HEK293 (cell line): ENCODE data around the gene PAM.

Experiments
- CTCF ChIA-PET: fragments of 350-600 bp; formaldehyde crosslinking; extraction: SDS; loops from one replicate; lab custom pipeline; 2021; ENCODE audit warnings: antibody characterized with exemption; lab: Yijun Ruan, JAX
- POLR2A ChIA-PET: fragments of 300-600 bp; formaldehyde crosslinking; extraction: SDS; loops from one replicate; lab custom pipeline; 2020; ENCODE audit warnings: antibody characterized with exemption, inconsistent platforms; lab: Yijun Ruan, JAX
- H3K27ac ChIP-seq: fragments of 200-500 bp; sonication (Bioruptor generic); 2 replicates; pipeline ENCODE4 v1.5.1; 2014; ENCODE audit warnings: low read depth, low read length, control low read depth, inconsistent platforms; ENCODE audit errors: extremely low read depth
- H3K36me3 ChIP-seq, 2 experiments: fragments of 200-500 bp in 1 of 2; sonication (Bioruptor generic) in 1 of 2; 1 replicate in 1 of 2; 2 replicates in 1 of 2; pipeline ENCODE4 v1.5.1; 2014 to 2017; ENCODE audit warnings: inconsistent platforms in 2 of 2, low read length in 2 of 2; ENCODE audit not compliant: control insufficient read depth in 2 of 2, insufficient read depth in 1 of 2
- H3K4me1 ChIP-seq: fragments of 200-500 bp; sonication (Bioruptor generic); 2 replicates; pipeline ENCODE4 v1.5.1; 2014; ENCODE audit warnings: mild to moderate bottlenecking, low read length, inconsistent platforms; ENCODE audit not compliant: control insufficient read depth, insufficient read depth
- H3K4me3 ChIP-seq: 2 replicates; pipeline ENCODE4 v1.5.1; 2011; ENCODE audit warnings: low read depth, mild to moderate bottlenecking, control low read depth, low read length, moderate library complexity
- H3K9me3 ChIP-seq: fragments of 200-500 bp; sonication (Bioruptor generic); 2 replicates; pipeline ENCODE4 v1.5.1; 2014; ENCODE audit warnings: low read depth, low read length, inconsistent platforms; ENCODE audit not compliant: control insufficient read depth, insufficient read depth
- OVOL3 ChIP-seq: fragments of 450-650 bp; formaldehyde crosslinking; IDR thresholded peaks from 2 replicates; pipeline ENCODE4 v1.5.1; 2016; ENCODE audit warnings: missing biosample characterization, missing genetic modification characterization
- REPIN1 ChIP-seq: fragments of 450-650 bp; formaldehyde crosslinking; IDR thresholded peaks from 2 replicates; pipeline ENCODE4 v1.5.1; 2017; ENCODE audit warnings: missing biosample characterization, missing genetic modification characterization, low read depth
- ZBTB1 ChIP-seq: fragments of 450-650 bp; formaldehyde crosslinking; IDR thresholded peaks from 2 replicates; pipeline ENCODE4 v1.5.1; 2016; ENCODE audit warnings: missing biosample characterization, missing genetic modification characterization
- ZFP69B ChIP-seq: fragments of 450-650 bp; formaldehyde crosslinking; IDR thresholded peaks from 2 replicates; pipeline ENCODE4 v1.5.1; 2016; ENCODE audit warnings: missing biosample characterization, missing genetic modification characterization
- ZNF140 ChIP-seq: fragments of 450-650 bp; formaldehyde crosslinking; IDR thresholded peaks from 2 replicates; pipeline ENCODE4 v1.5.1; 2016; ENCODE audit warnings: missing biosample characterization, missing genetic modification characterization
- ZNF16 ChIP-seq: fragments of 450-650 bp; formaldehyde crosslinking; IDR thresholded peaks from 2 replicates; pipeline ENCODE4 v1.5.1; 2016; ENCODE audit warnings: low read depth, missing biosample characterization, missing genetic modification characterization
- ZNF23 ChIP-seq: fragments of 450-650 bp; formaldehyde crosslinking; IDR thresholded peaks from 2 replicates; pipeline ENCODE4 v1.5.1; 2016; ENCODE audit warnings: missing biosample characterization, missing genetic modification characterization, borderline replicate concordance
- ZNF311 ChIP-seq: fragments of 450-650 bp; formaldehyde crosslinking; IDR thresholded peaks from 2 replicates; pipeline ENCODE4 v1.5.1; 2017; ENCODE audit warnings: missing biosample characterization, missing genetic modification characterization, borderline replicate concordance
- ZNF350 ChIP-seq: fragments of 450-650 bp; formaldehyde crosslinking; IDR thresholded peaks from 2 replicates; pipeline ENCODE4 v1.5.0; 2017; ENCODE audit warnings: missing biosample characterization, mild to moderate bottlenecking, missing genetic modification characterization
- ZNF510 ChIP-seq: fragments of 450-650 bp; formaldehyde crosslinking; IDR thresholded peaks from 2 replicates; pipeline ENCODE4 v1.5.1; 2018; ENCODE audit warnings: mild to moderate bottlenecking, missing genetic modification characterization, missing biosample characterization; ENCODE audit not compliant: insufficient replicate concordance
- ZNF529 ChIP-seq: fragments of 450-650 bp; formaldehyde crosslinking; IDR thresholded peaks from 2 replicates; pipeline ENCODE4 v1.5.1; 2017; ENCODE audit warnings: missing genetic modification characterization, missing biosample characterization; ENCODE audit not compliant: insufficient replicate concordance
- ZNF600 ChIP-seq: fragments of 450-650 bp; formaldehyde crosslinking; IDR thresholded peaks from 2 replicates; pipeline ENCODE4 v1.5.1; 2016; ENCODE audit warnings: missing biosample characterization, missing genetic modification characterization
- ZNF654 ChIP-seq: fragments of 450-650 bp; formaldehyde crosslinking; IDR thresholded peaks from 2 replicates; pipeline ENCODE4 v1.5.1; 2016; ENCODE audit warnings: low read depth, missing biosample characterization, missing genetic modification characterization
- ZNF664 ChIP-seq: fragments of 450-650 bp; formaldehyde crosslinking; IDR thresholded peaks from 2 replicates; pipeline ENCODE4 v1.5.1; 2016; ENCODE audit warnings: missing biosample characterization, missing genetic modification characterization
- ZNF701 ChIP-seq: fragments of 450-650 bp; formaldehyde crosslinking; IDR thresholded peaks from 2 replicates; pipeline ENCODE4 v1.5.1; 2016; ENCODE audit warnings: missing biosample characterization, missing genetic modification characterization
- TF ChIP-seq, protein P1 (sequence below): fragments of 450-650 bp; formaldehyde crosslinking; IDR thresholded peaks from 2 replicates; pipeline ENCODE4; 2016; ENCODE audit warnings: missing biosample characterization, missing genetic modification characterization
- TF ChIP-seq, protein P2 (sequence below): fragments of 450-650 bp; formaldehyde crosslinking; IDR thresholded peaks from 2 replicates; pipeline ENCODE4 v1.5.1; 2017; ENCODE audit warnings: missing biosample characterization, mild to moderate bottlenecking, missing genetic modification characterization, moderate library complexity
- TF ChIP-seq, protein P3 (sequence below): fragments of 450-650 bp; formaldehyde crosslinking; IDR thresholded peaks from 2 replicates; pipeline ENCODE4 v1.5.1; 2016; ENCODE audit warnings: missing biosample characterization, missing genetic modification characterization, borderline replicate concordance
- TF ChIP-seq, protein P4 (sequence below): fragments of 450-650 bp; formaldehyde crosslinking; IDR thresholded peaks from 2 replicates; pipeline ENCODE4 v1.5.1; 2016; ENCODE audit warnings: missing biosample characterization, missing genetic modification characterization
- TF ChIP-seq, protein P5 (sequence below): fragments of 450-650 bp; formaldehyde crosslinking; IDR thresholded peaks from 2 replicates; pipeline ENCODE4 v1.5.1; 2016; ENCODE audit warnings: missing biosample characterization, missing genetic modification characterization, low read depth

PAM gene

DNA sequence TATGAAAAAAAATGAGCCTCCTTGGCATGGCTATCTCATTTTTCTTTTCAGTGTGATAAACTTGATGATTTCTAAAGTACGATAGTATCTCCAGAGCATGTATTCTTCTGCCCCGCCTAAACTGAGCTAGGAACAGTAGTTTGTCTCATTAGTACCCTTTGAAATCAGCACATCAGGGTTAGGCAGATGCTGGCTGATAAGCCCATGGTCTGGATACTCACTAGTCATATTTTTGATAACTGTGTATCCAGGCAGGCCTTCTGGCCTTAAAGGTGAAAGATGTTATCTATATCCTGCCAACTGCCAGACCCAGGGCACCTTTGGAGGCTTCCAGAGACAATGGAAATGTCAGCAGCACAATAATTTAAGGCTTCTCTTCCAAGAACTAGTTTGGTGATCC is 261.1 kb downstream of the PAM start:
- H3K36me3 ChIP-seq, result no peaks in the 10 kb centered on the region
- POLR2A ChIA-PET, result no interaction called here
- CTCF ChIA-PET, result interaction anchor here (1.0 kb wide), 1 partner anchor 15 kb away, joined by 3 read pairs; no protein-coding TSS in a partner anchor

DNA sequence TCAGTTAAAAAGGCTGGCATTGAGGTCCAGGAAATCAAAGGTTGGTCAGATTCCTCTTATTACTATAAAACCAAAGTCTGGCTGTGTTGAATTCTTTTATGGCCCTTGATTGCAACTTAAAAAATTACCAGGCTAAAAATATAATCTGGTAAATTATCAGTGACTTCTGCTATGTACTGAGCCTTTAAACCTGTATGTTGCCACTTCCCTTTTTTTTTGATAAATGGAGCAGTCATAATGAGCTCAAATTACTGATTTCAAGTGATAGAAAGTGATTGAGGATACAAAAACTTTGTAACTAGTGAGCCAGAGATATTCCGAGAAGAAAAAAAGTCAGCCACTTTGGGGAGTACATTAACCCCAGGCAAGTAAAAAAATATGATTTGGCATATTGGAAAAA is 264.7 kb downstream of the PAM start:
- POLR2A ChIA-PET, result no interaction called here

More for the DNA sequence above, 261.1 kb downstream of the PAM start:
- TF ChIP-seq REPIN1 (tag by site-specific recombination), result no peak
- no peak for TF ChIP-seq ZFP69B (tag by site-specific recombination)
- TF ChIP-seq ZNF600 (tag by site-specific recombination), result no peak
- Histone ChIP-seq H3K9me3 (no peaks in the 10 kb centered on the region), H3K4me3 (no peak overlapping the region), H3K27ac (no peak overlapping the region), H3K4me1 (no peaks in the 10 kb centered on the region)

DNA sequence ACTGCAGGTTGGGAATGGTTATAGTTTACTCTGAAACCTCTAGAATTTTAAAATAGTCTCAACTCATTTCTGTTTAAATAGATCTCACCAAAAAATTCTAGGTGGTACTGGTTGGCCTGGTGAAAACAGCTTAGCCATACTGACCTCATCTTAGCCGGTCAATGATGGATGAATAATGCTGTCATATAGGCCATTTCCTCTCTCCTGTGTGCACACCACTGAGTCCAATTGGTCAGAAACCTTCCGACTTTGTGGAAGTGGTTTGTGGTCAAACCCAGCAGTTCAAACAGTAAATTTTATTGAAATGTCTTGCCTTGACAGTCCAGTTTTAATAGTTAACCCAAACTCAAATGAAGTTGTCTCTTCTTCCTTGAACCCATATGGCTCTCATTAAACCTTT is 266.2 kb downstream of the PAM start:
- Histone ChIP-seq H3K4me3 (no peak overlapping the region), H3K27ac (no peak overlapping the region), H3K9me3 (no peaks in the 10 kb centered on the region), H3K36me3 (no peaks in the 10 kb centered on the region), H3K4me1 (no peaks in the 10 kb centered on the region)
- CTCF ChIA-PET, result interaction anchor here (0.6 kb wide), 1 partner anchor 28 kb away, joined by 4 read pairs; no protein-coding TSS in a partner anchor
- POLR2A ChIA-PET, result no interaction called here
- TF ChIP-seq, protein P1, sequence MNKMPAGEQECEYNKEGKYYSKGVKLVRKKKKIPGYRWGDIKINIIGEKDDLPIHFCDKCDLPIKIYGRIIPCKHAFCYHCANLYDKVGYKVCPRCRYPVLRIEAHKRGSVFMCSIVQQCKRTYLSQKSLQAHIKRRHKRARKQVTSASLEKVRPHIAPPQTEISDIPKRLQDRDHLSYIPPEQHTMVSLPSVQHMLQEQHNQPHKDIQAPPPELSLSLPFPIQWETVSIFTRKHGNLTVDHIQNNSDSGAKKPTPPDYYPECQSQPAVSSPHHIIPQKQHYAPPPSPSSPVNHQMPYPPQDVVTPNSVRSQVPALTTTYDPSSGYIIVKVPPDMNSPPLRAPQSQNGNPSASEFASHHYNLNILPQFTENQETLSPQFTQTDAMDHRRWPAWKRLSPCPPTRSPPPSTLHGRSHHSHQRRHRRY (tag by site-specific recombination), result no peak
- no peak for TF ChIP-seq ZNF140
- TF ChIP-seq ZBTB1, result no peak
- TF ChIP-seq ZNF350 (tag by site-specific recombination), result no peak
- TF ChIP-seq ZNF529 (tag by site-specific recombination), result no peak
- no peak for TF ChIP-seq ZNF16 (tag by site-specific recombination)
- TF ChIP-seq, protein P2, sequence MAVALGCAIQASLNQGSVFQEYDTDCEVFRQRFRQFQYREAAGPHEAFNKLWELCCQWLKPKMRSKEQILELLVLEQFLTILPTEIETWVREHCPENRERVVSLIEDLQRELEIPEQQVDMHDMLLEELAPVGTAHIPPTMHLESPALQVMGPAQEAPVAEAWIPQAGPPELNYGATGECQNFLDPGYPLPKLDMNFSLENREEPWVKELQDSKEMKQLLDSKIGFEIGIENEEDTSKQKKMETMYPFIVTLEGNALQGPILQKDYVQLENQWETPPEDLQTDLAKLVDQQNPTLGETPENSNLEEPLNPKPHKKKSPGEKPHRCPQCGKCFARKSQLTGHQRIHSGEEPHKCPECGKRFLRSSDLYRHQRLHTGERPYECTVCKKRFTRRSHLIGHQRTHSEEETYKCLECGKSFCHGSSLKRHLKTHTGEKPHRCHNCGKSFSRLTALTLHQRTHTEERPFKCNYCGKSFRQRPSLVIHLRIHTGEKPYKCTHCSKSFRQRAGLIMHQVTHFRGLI, result no peak
- TF ChIP-seq, protein P3, sequence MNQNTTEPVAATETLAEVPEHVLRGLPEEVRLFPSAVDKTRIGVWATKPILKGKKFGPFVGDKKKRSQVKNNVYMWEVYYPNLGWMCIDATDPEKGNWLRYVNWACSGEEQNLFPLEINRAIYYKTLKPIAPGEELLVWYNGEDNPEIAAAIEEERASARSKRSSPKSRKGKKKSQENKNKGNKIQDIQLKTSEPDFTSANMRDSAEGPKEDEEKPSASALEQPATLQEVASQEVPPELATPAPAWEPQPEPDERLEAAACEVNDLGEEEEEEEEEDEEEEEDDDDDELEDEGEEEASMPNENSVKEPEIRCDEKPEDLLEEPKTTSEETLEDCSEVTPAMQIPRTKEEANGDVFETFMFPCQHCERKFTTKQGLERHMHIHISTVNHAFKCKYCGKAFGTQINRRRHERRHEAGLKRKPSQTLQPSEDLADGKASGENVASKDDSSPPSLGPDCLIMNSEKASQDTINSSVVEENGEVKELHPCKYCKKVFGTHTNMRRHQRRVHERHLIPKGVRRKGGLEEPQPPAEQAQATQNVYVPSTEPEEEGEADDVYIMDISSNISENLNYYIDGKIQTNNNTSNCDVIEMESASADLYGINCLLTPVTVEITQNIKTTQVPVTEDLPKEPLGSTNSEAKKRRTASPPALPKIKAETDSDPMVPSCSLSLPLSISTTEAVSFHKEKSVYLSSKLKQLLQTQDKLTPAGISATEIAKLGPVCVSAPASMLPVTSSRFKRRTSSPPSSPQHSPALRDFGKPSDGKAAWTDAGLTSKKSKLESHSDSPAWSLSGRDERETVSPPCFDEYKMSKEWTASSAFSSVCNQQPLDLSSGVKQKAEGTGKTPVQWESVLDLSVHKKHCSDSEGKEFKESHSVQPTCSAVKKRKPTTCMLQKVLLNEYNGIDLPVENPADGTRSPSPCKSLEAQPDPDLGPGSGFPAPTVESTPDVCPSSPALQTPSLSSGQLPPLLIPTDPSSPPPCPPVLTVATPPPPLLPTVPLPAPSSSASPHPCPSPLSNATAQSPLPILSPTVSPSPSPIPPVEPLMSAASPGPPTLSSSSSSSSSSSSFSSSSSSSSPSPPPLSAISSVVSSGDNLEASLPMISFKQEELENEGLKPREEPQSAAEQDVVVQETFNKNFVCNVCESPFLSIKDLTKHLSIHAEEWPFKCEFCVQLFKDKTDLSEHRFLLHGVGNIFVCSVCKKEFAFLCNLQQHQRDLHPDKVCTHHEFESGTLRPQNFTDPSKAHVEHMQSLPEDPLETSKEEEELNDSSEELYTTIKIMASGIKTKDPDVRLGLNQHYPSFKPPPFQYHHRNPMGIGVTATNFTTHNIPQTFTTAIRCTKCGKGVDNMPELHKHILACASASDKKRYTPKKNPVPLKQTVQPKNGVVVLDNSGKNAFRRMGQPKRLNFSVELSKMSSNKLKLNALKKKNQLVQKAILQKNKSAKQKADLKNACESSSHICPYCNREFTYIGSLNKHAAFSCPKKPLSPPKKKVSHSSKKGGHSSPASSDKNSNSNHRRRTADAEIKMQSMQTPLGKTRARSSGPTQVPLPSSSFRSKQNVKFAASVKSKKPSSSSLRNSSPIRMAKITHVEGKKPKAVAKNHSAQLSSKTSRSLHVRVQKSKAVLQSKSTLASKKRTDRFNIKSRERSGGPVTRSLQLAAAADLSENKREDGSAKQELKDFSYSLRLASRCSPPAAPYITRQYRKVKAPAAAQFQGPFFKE (tag by site-specific recombination), result no peak
- TF ChIP-seq ZNF664 (tag by site-specific recombination), result no peak
- TF ChIP-seq REPIN1 (tag by site-specific recombination), result no peak
- no peak for TF ChIP-seq ZNF23 (tag by site-specific recombination)
- TF ChIP-seq ZNF311 (tag by site-specific recombination), result no peak
- TF ChIP-seq ZNF600 (tag by site-specific recombination), result no peak
- no peak for TF ChIP-seq OVOL3 (tag by site-specific recombination)
- no peak for TF ChIP-seq ZNF701 (tag by site-specific recombination)

More for the DNA sequence above, 264.7 kb downstream of the PAM start:
- Histone ChIP-seq H3K4me3 (no peak overlapping the region), H3K4me1 (no peaks in the 10 kb centered on the region), H3K36me3 (no peaks in the 10 kb centered on the region), H3K9me3 (no peaks in the 10 kb centered on the region), H3K27ac (no peak overlapping the region)
- CTCF ChIA-PET, result interaction anchor here (2.1 kb wide), 1 partner anchor 11 kb away, joined by 5 read pairs; no protein-coding TSS in a partner anchor
- TF ChIP-seq, protein P4, sequence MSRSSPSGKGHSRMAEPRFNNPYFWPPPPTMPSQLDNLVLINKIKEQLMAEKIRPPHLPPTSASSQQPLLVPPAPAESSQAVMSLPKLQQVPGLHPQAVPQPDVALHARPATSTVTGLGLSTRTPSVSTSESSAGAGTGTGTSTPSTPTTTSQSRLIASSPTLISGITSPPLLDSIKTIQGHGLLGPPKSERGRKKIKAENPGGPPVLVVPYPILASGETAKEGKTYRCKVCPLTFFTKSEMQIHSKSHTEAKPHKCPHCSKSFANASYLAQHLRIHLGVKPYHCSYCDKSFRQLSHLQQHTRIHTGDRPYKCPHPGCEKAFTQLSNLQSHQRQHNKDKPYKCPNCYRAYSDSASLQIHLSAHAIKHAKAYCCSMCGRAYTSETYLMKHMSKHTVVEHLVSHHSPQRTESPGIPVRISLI (tag by site-specific recombination), result no peak
- TF ChIP-seq ZNF510 (tag by site-specific recombination), result no peak
- TF ChIP-seq, protein P5, sequence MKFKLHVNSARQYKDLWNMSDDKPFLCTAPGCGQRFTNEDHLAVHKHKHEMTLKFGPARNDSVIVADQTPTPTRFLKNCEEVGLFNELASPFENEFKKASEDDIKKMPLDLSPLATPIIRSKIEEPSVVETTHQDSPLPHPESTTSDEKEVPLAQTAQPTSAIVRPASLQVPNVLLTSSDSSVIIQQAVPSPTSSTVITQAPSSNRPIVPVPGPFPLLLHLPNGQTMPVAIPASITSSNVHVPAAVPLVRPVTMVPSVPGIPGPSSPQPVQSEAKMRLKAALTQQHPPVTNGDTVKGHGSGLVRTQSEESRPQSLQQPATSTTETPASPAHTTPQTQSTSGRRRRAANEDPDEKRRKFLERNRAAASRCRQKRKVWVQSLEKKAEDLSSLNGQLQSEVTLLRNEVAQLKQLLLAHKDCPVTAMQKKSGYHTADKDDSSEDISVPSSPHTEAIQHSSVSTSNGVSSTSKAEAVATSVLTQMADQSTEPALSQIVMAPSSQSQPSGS, result no peak
- TF ChIP-seq ZNF654 (tag by site-specific recombination), result no peak
